B cell (primary cell): Measurements from ENCODE around the gene BNIP5.

Source experiments
- EZH2 ChIP-seq: IDR thresholded peaks from 2 replicates; pipeline ENCODE4 v1.6.1; 2012; ENCODE audit warnings: borderline replicate concordance, low read depth, mild to moderate bottlenecking, moderate library complexity, low read length; ENCODE audit not compliant: insufficient read depth, poor library complexity, severe bottlenecking
- TF ChIP-seq, protein P1 (sequence below): fragments of 200-600 bp; IDR thresholded peaks from one replicate; pipeline ENCODE4 v1.8.0; 2022; ENCODE audit warnings: antibody characterized with exemption, mild to moderate bottlenecking

DNA sequence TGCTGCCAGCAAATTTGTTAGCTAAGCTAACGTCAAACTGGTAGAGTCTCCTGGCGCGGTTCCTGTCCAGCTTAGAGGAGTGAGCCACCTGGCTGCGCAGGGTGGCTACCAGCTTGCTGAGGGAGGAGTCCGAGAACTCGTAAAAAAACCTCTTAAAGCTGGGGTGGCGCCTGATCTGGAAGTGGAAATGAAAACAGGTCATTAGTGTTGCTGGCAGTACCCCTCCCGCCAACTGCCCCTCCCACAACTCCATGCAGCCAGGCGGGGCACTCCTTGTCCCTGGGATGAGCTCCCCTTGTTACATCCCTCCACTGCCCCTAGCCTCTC lies 17.3 kb downstream of the BNIP5 start:
- TF ChIP-seq, protein P1, sequence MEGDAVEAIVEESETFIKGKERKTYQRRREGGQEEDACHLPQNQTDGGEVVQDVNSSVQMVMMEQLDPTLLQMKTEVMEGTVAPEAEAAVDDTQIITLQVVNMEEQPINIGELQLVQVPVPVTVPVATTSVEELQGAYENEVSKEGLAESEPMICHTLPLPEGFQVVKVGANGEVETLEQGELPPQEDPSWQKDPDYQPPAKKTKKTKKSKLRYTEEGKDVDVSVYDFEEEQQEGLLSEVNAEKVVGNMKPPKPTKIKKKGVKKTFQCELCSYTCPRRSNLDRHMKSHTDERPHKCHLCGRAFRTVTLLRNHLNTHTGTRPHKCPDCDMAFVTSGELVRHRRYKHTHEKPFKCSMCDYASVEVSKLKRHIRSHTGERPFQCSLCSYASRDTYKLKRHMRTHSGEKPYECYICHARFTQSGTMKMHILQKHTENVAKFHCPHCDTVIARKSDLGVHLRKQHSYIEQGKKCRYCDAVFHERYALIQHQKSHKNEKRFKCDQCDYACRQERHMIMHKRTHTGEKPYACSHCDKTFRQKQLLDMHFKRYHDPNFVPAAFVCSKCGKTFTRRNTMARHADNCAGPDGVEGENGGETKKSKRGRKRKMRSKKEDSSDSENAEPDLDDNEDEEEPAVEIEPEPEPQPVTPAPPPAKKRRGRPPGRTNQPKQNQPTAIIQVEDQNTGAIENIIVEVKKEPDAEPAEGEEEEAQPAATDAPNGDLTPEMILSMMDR: no peak
- TF ChIP-seq EZH2: no peak
